Gastrocnemius medialis (tissue), 4 donors: ENCODE measurements around the gene MAPK1. TPM values are rescaled to one million over a fixed set of nuclear protein-coding genes. Genes with fewer than 3 reads are reported as not detected.

Experiments used
- ATAC-seq, 2 donors: fragments of 150-250 bp; one replicate each; pipeline ENCODE4 v1.9.1; 2016
- DNase-seq, 2 donors: peaks; one replicate each; pipeline ENCODE4 v3.0.0-alpha.2; 2019
- H3K27ac ChIP-seq, 4 donors: fragments of 200-600 bp; sonication (generic); 1 replicate in 1 of 4; 2 replicates in 3 of 4; pipeline ENCODE4 v1.5.1; 2016 to 2018; ENCODE audit warnings: mild to moderate bottlenecking in 2 of 4, moderate library complexity in 1 of 4
- H3K27me3 ChIP-seq, 3 donors: fragments of 200-600 bp; sonication (generic) in 2 of 3; 1 replicate in 1 of 3; 2 replicates in 2 of 3; pipeline versions ENCODE4 v1.5.1 to v1.6.0; 2016 to 2019; ENCODE audit warnings: mild to moderate bottlenecking in 1 of 3, moderate library complexity in 1 of 3
- H3K36me3 ChIP-seq, 2 donors: fragments of 200-600 bp; sonication (generic) in 1 of 2; one replicate each; pipeline ENCODE4 v1.5.1; 2017 to 2018
- H3K4me1 ChIP-seq, 2 donors: fragments of 200-600 bp; sonication (generic) in 1 of 2; one replicate each; pipeline ENCODE4 v1.5.1; 2016 to 2017; ENCODE audit warnings: mild to moderate bottlenecking in 2 of 2
- H3K4me3 ChIP-seq, 4 donors: fragments of 200-600 bp; sonication (generic) in 3 of 4; 1 replicate in 1 of 4; 2 replicates in 3 of 4; pipeline ENCODE4 v1.5.1; 2016 to 2019; ENCODE audit warnings: mild to moderate bottlenecking in 2 of 4
- H3K9me3 ChIP-seq, 3 donors: fragments of 200-600 bp; sonication (generic) in 2 of 3; 1 replicate in 1 of 3; 2 replicates in 2 of 3; pipeline ENCODE4 v1.5.1; 2016 to 2019
- CTCF ChIP-seq, 5 experiments: fragments of 450-650 bp in 3 of 5; fragments of 200-600 bp in 2 of 5; sonication (generic) in 2 of 5; IDR thresholded peaks in 4 of 5; conservative IDR thresholded peaks in 1 of 5; 1 replicate in 4 of 5; 2 replicates in 1 of 5; pipeline ENCODE4 v1.5.1; 2016 to 2019; ENCODE audit warnings: antibody characterized with exemption in 5 of 5, mild to moderate bottlenecking in 3 of 5, moderate library complexity in 3 of 5
- POLR2A ChIP-seq, 2 donors: fragments of 450-650 bp; IDR thresholded peaks; one replicate each; pipeline ENCODE4 v1.6.1; 2017; ENCODE audit warnings: antibody characterized with exemption in 2 of 2, mild to moderate bottlenecking in 2 of 2, moderate library complexity in 2 of 2
- in situ Hi-C, 4 donors: fragments of 200-750 bp; cut with MboI; loops; one replicate each; pipeline versions ENCODE4 v1.15.0 to v1.8.0; 2017; ENCODE audit warnings: low sequenced_read_pairs in 4 of 4
- intact Hi-C: fragments of 100-400 bp; cut with DNase I; formaldehyde crosslinking; loops from one replicate; pipeline ENCODE4 v1.15.1; 2023; ENCODE audit warnings: low total_unique reads
- total RNA-seq, 4 donors: library from RNA; depleted of rRNA; stranded (reverse); fragments of >200 nt; gene quantifications; one replicate each; pipeline versions ENCODE4 v1.1.0 to v1.2.3, GENCODE V29; 2016

MAPK1 gene
- total RNA-seq, 4 donors from 2014 or later, result 39.8 to 79.5 (median 57.2) TPM

GRCh38 chr22:21741059-21741458, 126.4 kb downstream of the MAPK1 start:
- no peak for TF ChIP-seq POLR2A (IDR thresholded peaks at IDR 0.05)
- no peak for TF ChIP-seq CTCF (IDR thresholded peaks at IDR 0.05 in 4 of 5, conservative IDR thresholded peaks at IDR 0.05 in 1 of 5)
- in situ Hi-C loops (loop anchor here in 2 of 4 donors (10.0 to 25.0 kb wide), 2 partner anchors 64 to 96 kb away; no protein-coding TSS in a partner anchor), intact Hi-C loops (no loop called here)
- Histone ChIP-seq H3K27ac (no peak overlapping the region), H3K4me3 (no peak overlapping the region), H3K4me1 (peaks cover 0 to 4% of the 10 kb centered on the region in 2 donors), H3K9me3 (no peaks in the 10 kb centered on the region), H3K36me3 (no peaks in the 10 kb centered on the region), H3K27me3 (no peaks in the 10 kb centered on the region)
- ATAC-seq (no peak), DNase-seq (no peak)

GRCh38 chr22:21739828-21740377, 127.5 kb downstream of the MAPK1 start:
- Histone ChIP-seq H3K27me3 (no peaks in the 10 kb centered on the region), H3K27ac (no peak overlapping the region), H3K4me1 (peaks cover 0 to 4% of the 10 kb centered on the region in 2 donors), H3K4me3 (no peak overlapping the region), H3K36me3 (no peaks in the 10 kb centered on the region), H3K9me3 (no peaks in the 10 kb centered on the region)
- TF ChIP-seq CTCF (IDR thresholded peaks at IDR 0.05 in 4 of 5, conservative IDR thresholded peaks at IDR 0.05 in 1 of 5) (no peak), POLR2A (IDR thresholded peaks at IDR 0.05) (no peak)
- ATAC-seq (no peak), DNase-seq (no peak)
- intact Hi-C loops, result no loop called here
- in situ Hi-C loops, result loop anchor here in 2 of 4 donors (10.0 to 25.0 kb wide), 2 partner anchors 65 to 97 kb away; no protein-coding TSS in a partner anchor

GRCh38 chr22:21738966-21739365, 128.5 kb downstream of the MAPK1 start:
- H3K27me3 ChIP-seq, result no peaks in the 10 kb centered on the region
- H3K27ac ChIP-seq, result no peak overlapping the region
- H3K4me3 ChIP-seq, result no peak overlapping the region
- TF ChIP-seq POLR2A (IDR thresholded peaks at IDR 0.05), result no peak
- TF ChIP-seq CTCF (IDR thresholded peaks at IDR 0.05 in 4 of 5, conservative IDR thresholded peaks at IDR 0.05 in 1 of 5), result no peak
- ATAC-seq (no peak), DNase-seq (no peak)
- intact Hi-C loops, result no loop called here
- in situ Hi-C loops, result loop anchor here in 1 of 4 donors (25.0 kb wide), 1 partner anchor 98 kb away; no protein-coding TSS in a partner anchor
- peaks cover 8 to 12% of the 10 kb centered on the region in 2 donors for H3K4me1 ChIP-seq
- no peaks in the 10 kb centered on the region for H3K9me3 ChIP-seq
- no peaks in the 10 kb centered on the region for H3K36me3 ChIP-seq

- no peak for ATAC-seq
- no peak overlapping the region for H3K4me3 ChIP-seq
- peaks cover 9 to 16% of the 10 kb centered on the region in 2 donors for H3K4me1 ChIP-seq
- no peaks in the 10 kb centered on the region for H3K9me3 ChIP-seq
- intact Hi-C loops (no loop called here), in situ Hi-C loops (loop anchor here in 1 of 4 donors (25.0 kb wide), 1 partner anchor 99 kb away; no protein-coding TSS in a partner anchor)
- no peak for TF ChIP-seq POLR2A (IDR thresholded peaks at IDR 0.05)
- no peak for TF ChIP-seq CTCF (IDR thresholded peaks at IDR 0.05 in 4 of 5, conservative IDR thresholded peaks at IDR 0.05 in 1 of 5)
- H3K27me3 ChIP-seq, result no peaks in the 10 kb centered on the region
- no peak overlapping the region for H3K27ac ChIP-seq
- DNase-seq, result no peak
- no peaks in the 10 kb centered on the region for H3K36me3 ChIP-seq
Observed at GRCh38 chr22:21738081-21738480, 129.4 kb downstream of the MAPK1 start.
